K562 (cell line): ENCODE data around the gene CLCNKA. TPM values are rescaled to one million over a fixed set of nuclear protein-coding genes. Genes with fewer than 3 reads are reported as not detected.

Source experiments
- ADNP ChIP-seq: fragments of 200-800 bp; sonication (Bioruptor generic); IDR thresholded peaks from 2 replicates; pipeline ENCODE4 v1.6.1; 2016; ENCODE audit warnings: missing genetic modification characterization, missing compliant biosample characterization
- BCOR ChIP-seq: fragments of 450-650 bp; IDR thresholded peaks from 2 replicates; pipeline ENCODE4 v1.6.1; 2016
- CTBP1 ChIP-seq: fragments of 450-650 bp; IDR thresholded peaks from 2 replicates; pipeline ENCODE4 v1.6.1; 2016; ENCODE audit warnings: borderline replicate concordance
- EHMT2 ChIP-seq: fragments of 450-650 bp; IDR thresholded peaks from 2 replicates; pipeline ENCODE4 v1.6.1; 2018; ENCODE audit warnings: antibody characterized with exemption
- ESRRB ChIP-seq: fragments of 250-450 bp; sonication (Bioruptor Pico); IDR thresholded peaks from 2 replicates; pipeline ENCODE4 v1.5.0; 2020; ENCODE audit warnings: mild to moderate bottlenecking, moderate library complexity, borderline replicate concordance
- GATAD2A ChIP-seq: fragments of 450-650 bp; IDR thresholded peaks from 2 replicates; pipeline ENCODE4 v1.6.1; 2017
- HMG20A ChIP-seq: fragments of 450-650 bp; formaldehyde crosslinking; conservative IDR thresholded peaks from 2 replicates; pipeline ENCODE4 v1.4.0; 2020; ENCODE audit warnings: mild to moderate bottlenecking, mixed read lengths
- IRF2 ChIP-seq: sonication (generic); formaldehyde crosslinking; IDR thresholded peaks from 2 replicates; pipeline ENCODE4 v1.8.1; 2022; ENCODE audit warnings: mild to moderate bottlenecking, missing genetic modification reagents
- NFRKB ChIP-seq: fragments of 450-650 bp; IDR thresholded peaks from 2 replicates; pipeline ENCODE4 v1.6.1; 2016; ENCODE audit warnings: low read depth
- PTTG1 ChIP-seq: fragments of 450-650 bp; IDR thresholded peaks from 2 replicates; pipeline ENCODE4 v1.6.1; 2016; ENCODE audit warnings: low read depth, mild to moderate bottlenecking, missing genetic modification characterization, missing compliant biosample characterization
- SMARCA5 ChIP-seq: fragments of 450-650 bp; IDR thresholded peaks from 2 replicates; pipeline ENCODE4 v1.6.1; 2016
- TCF3 ChIP-seq: sonication (generic); formaldehyde crosslinking; IDR thresholded peaks from 2 replicates; pipeline ENCODE4 v1.4.0; 2020; ENCODE audit warnings: mild to moderate bottlenecking, missing genetic modification reagents
- TGIF2 ChIP-seq: sonication (generic); formaldehyde crosslinking; IDR thresholded peaks from 2 replicates; pipeline ENCODE4 v1.8.1; 2022; ENCODE audit warnings: mild to moderate bottlenecking, missing genetic modification reagents, moderate library complexity
- YY1 ChIP-seq, 3 experiments: IDR thresholded peaks; 2 replicates each; pipeline ENCODE4 v1.6.1; 2011; ENCODE audit warnings: low read length in 2 of 3, mild to moderate bottlenecking in 2 of 3, moderate library complexity in 2 of 3, borderline replicate concordance in 1 of 3, control low read depth in 1 of 3, low read depth in 1 of 3; ENCODE audit not compliant: insufficient read depth in 3 of 3, insufficient replicate concordance in 2 of 3, control insufficient read depth in 1 of 3, insufficient read length in 1 of 3; ENCODE audit errors: extremely low read depth in 1 of 3
- ZFP36 ChIP-seq: fragments of 150-350 bp; IDR thresholded peaks from 2 replicates; pipeline ENCODE4 v1.6.1; 2018; ENCODE audit warnings: low read length, low read depth; ENCODE audit not compliant: partially characterized antibody
- ZKSCAN8 ChIP-seq: fragments of 200-800 bp; sonication (Bioruptor generic); IDR thresholded peaks from 2 replicates; pipeline ENCODE4 v1.6.1; 2016; ENCODE audit warnings: missing genetic modification characterization, missing compliant biosample characterization
- ZNF41 ChIP-seq: fragments of 250-450 bp; sonication (Bioruptor Pico); conservative IDR thresholded peaks from 2 replicates; pipeline ENCODE4 v1.4.0; 2020; ENCODE audit warnings: mild to moderate bottlenecking
- ZNF696 ChIP-seq: fragments of 250-450 bp; sonication (Bioruptor Pico); conservative IDR thresholded peaks from 2 replicates; pipeline ENCODE4 v1.4.0; 2020; ENCODE audit warnings: mild to moderate bottlenecking, moderate library complexity
- polyA plus RNA-seq, 8 experiments: library from polyadenylated mRNA; depleted of rRNA in 4 of 8; stranded (reverse) in 5 of 8; unstranded in 3 of 8; fragments of >200 nt; fragmentation: Nextera tagmentation in 2 of 8; fragmentation: Illumina TruSeq in 1 of 8; extraction: Ambion mirVana in 2 of 8; extraction: Trizol in 1 of 8; gene quantifications; 2 replicates each; pipeline versions ENCODE4 v1.2.1 to v1.2.3, GENCODE V29; 2011 to 2014; ENCODE audit warnings: inconsistent platforms in 1 of 8, missing spikeins in 1 of 8
- total RNA-seq, 7 experiments: library from RNA; depleted of rRNA in 6 of 7; stranded (reverse); fragments of >200 nt in 6 of 7; fragmentation: Illumina TruSeq in 2 of 7; extraction: Trizol in 2 of 7; gene quantifications; 2 replicates each; pipeline versions ENCODE4 v1.2.1 to v1.2.3, GENCODE V29; 2011 to 2021; ENCODE audit warnings: low replicate concordance in 1 of 7
- TF ChIP-seq, protein P1 (sequence below): sonication (generic); formaldehyde crosslinking; IDR thresholded peaks from 2 replicates; pipeline ENCODE4 v1.8.0; 2022; ENCODE audit warnings: mild to moderate bottlenecking, low read depth, missing genetic modification reagents
- TF ChIP-seq, protein P2 (sequence below), 3 experiments: IDR thresholded peaks in 2 of 3; conservative IDR thresholded peaks in 1 of 3; 2 replicates each; pipeline ENCODE4 v1.5.1; 2011 to 2012; ENCODE audit warnings: low read length in 3 of 3, mild to moderate bottlenecking in 3 of 3, control low read depth in 2 of 3, improper control_type of control experiment in 1 of 3, inconsistent platforms in 1 of 3, low read depth in 1 of 3, mixed read lengths in 1 of 3, moderate library complexity in 1 of 3; ENCODE audit not compliant: insufficient read depth in 2 of 3
- TF ChIP-seq, protein P3 (sequence below): IDR thresholded peaks from 2 replicates; pipeline ENCODE4 v1.6.1; 2011; ENCODE audit not compliant: insufficient read length; ENCODE audit errors: extremely low read depth
- TF ChIP-seq, protein P4 (sequence below): fragments of 250-450 bp; sonication (Bioruptor Pico); IDR thresholded peaks from 2 replicates; pipeline ENCODE4 v1.8.0; 2021; ENCODE audit warnings: moderate library complexity, mild to moderate bottlenecking, inconsistent platforms
- TF ChIP-seq, protein P5 (sequence below), 2 experiments: fragments of 450-650 bp; IDR thresholded peaks; 2 replicates each; pipeline ENCODE4 v1.6.1; 2016

CLCNKA gene
- total and polyA plus RNA-seq, 9 of the 15 experiments (the other 6 are each of a cell fraction or from before 2014, with no cell fraction given): 0.03 to 0.37 (median 0.10) TPM; not detected in 3

DNA sequence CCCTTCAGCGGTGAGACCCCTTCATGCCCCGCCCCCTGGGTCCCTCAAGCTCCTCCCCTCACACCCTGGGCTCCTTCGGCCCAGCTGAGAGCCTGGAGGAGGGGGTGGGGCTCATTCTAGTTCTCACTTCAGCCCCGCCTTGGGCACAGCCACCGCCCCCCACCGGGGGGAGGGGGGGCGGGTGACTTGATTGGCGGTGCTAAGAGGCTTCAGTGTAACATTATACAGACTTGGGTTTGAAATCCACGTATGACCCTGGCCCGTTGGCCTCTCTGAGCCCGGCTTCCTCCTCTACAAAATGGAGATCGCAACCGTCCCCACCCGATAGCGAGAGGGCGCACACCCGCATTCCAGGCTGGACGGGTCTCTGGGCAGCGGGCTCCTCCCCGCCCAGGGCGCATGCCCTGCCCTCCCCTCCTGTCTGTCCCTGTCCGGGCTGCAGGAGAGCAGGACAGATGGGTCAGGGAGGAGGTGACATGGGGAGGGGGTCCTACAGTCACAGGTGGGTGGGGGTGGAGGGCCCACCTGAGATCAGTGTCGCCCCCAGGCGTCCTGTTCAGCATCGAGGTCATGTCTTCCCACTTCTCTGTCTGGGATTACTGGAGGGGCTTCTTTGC, 26.8 kb downstream of the CLCNKA start (continued):
- TF ChIP-seq, protein P1, sequence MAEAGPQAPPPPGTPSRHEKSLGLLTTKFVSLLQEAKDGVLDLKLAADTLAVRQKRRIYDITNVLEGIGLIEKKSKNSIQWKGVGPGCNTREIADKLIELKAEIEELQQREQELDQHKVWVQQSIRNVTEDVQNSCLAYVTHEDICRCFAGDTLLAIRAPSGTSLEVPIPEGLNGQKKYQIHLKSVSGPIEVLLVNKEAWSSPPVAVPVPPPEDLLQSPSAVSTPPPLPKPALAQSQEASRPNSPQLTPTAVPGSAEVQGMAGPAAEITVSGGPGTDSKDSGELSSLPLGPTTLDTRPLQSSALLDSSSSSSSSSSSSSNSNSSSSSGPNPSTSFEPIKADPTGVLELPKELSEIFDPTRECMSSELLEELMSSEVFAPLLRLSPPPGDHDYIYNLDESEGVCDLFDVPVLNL (CRISPR knock-in tag): no peak
- TF ChIP-seq YY1 (IDR thresholded peaks at IDR 0.05; ENCODE audit: borderline replicate concordance in 1 of 3, control insufficient read depth in 1 of 3, extremely low read depth in 1 of 3, insufficient read depth in 3 of 3, insufficient read length in 1 of 3, insufficient replicate concordance in 2 of 3, low read depth in 1 of 3, low read length in 2 of 3) (peak in 2 of 3 experiments; percentile 71 to 84), ESRRB (no peak), ZNF41 (CRISPR knock-in tag) (no peak), EHMT2 (no peak), NFRKB (peak; percentile 49; the same call in 1 of the 2 replicates), IRF2 (CRISPR knock-in tag) (no peak), BCOR (no peak), ZKSCAN8 (CRISPR knock-in tag) (no peak), HMG20A (CRISPR knock-in tag) (no peak), TCF3 (CRISPR knock-in tag) (0 out of 2 replicates have a peak, but pooled peaks have one; percentile 4), GATAD2A (peak; percentile 37; the same call in 1 of the 2 replicates), ZNF696 (CRISPR knock-in tag) (no peak), ZFP36 (no peak), PTTG1 (tag) (no peak), ADNP (tag) (no peak), SMARCA5 (no peak), TGIF2 (CRISPR knock-in tag) (no peak), CTBP1 (peak; percentile 48; the same call in 1 of the 2 replicates)
- TF ChIP-seq, protein P2, sequence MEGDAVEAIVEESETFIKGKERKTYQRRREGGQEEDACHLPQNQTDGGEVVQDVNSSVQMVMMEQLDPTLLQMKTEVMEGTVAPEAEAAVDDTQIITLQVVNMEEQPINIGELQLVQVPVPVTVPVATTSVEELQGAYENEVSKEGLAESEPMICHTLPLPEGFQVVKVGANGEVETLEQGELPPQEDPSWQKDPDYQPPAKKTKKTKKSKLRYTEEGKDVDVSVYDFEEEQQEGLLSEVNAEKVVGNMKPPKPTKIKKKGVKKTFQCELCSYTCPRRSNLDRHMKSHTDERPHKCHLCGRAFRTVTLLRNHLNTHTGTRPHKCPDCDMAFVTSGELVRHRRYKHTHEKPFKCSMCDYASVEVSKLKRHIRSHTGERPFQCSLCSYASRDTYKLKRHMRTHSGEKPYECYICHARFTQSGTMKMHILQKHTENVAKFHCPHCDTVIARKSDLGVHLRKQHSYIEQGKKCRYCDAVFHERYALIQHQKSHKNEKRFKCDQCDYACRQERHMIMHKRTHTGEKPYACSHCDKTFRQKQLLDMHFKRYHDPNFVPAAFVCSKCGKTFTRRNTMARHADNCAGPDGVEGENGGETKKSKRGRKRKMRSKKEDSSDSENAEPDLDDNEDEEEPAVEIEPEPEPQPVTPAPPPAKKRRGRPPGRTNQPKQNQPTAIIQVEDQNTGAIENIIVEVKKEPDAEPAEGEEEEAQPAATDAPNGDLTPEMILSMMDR (IDR thresholded peaks at IDR 0.05 in 2 of 3, conservative IDR thresholded peaks at IDR 0.05 in 1 of 3; ENCODE audit: insufficient read depth in 2 of 3, low read depth in 1 of 3, low read length in 3 of 3): peak in 2 of 3 experiments; percentile 22 to 37; a peak in 3 of 6 replicates
- TF ChIP-seq, protein P3, sequence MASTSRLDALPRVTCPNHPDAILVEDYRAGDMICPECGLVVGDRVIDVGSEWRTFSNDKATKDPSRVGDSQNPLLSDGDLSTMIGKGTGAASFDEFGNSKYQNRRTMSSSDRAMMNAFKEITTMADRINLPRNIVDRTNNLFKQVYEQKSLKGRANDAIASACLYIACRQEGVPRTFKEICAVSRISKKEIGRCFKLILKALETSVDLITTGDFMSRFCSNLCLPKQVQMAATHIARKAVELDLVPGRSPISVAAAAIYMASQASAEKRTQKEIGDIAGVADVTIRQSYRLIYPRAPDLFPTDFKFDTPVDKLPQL: no peak
- TF ChIP-seq, protein P4, sequence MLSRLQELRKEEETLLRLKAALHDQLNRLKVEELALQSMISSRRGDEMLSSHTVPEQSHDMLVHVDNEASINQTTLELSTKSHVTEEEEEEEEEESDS (CRISPR knock-in tag): no peak
- TF ChIP-seq, protein P5, sequence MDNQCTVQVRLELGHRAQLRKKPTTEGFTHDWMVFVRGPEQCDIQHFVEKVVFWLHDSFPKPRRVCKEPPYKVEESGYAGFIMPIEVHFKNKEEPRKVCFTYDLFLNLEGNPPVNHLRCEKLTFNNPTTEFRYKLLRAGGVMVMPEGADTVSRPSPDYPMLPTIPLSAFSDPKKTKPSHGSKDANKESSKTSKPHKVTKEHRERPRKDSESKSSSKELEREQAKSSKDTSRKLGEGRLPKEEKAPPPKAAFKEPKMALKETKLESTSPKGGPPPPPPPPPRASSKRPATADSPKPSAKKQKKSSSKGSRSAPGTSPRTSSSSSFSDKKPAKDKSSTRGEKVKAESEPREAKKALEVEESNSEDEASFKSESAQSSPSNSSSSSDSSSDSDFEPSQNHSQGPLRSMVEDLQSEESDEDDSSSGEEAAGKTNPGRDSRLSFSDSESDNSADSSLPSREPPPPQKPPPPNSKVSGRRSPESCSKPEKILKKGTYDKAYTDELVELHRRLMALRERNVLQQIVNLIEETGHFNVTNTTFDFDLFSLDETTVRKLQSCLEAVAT (IDR thresholded peaks at IDR 0.05): no peak
